GM12891 (cell line): Measurements from ENCODE around the gene AP1M1.

Source experiments
- DNase-seq: peaks from one replicate; pipeline ENCODE4 v3.0.0; 2011; ENCODE audit warnings: low spot score; ENCODE audit not compliant: insufficient read length
- FAIRE-seq: peaks from 2 replicates; lab custom pipeline; 2011; peaks lifted over from hg19 to GRCh38; lab: Jason Lieb, UNC
- PAX5 ChIP-seq: IDR thresholded peaks from 2 replicates; pipeline ENCODE4 v1.6.1; 2011; ENCODE audit warnings: low read length, moderate library complexity, mild to moderate bottlenecking; ENCODE audit not compliant: insufficient read depth, severe bottlenecking
- POLR2A ChIP-seq: IDR thresholded peaks from 2 replicates; pipeline ENCODE4 v1.6.1; 2011; ENCODE audit warnings: low read depth, low read length, control low read depth
- POLR2AphosphoS5 ChIP-seq: IDR thresholded peaks from 2 replicates; pipeline ENCODE4 v1.6.1; 2011; ENCODE audit warnings: low read depth, low read length, control low read depth
- POU2F2 ChIP-seq: IDR thresholded peaks from 2 replicates; pipeline ENCODE4 v1.6.1; 2011; ENCODE audit warnings: low read depth, mild to moderate bottlenecking, control low read depth, low read length, moderate library complexity
- SPI1 ChIP-seq: IDR thresholded peaks from 2 replicates; pipeline ENCODE4 v1.6.1; 2011; ENCODE audit warnings: low read depth, low read length, control low read depth
- TAF1 ChIP-seq: IDR thresholded peaks from 2 replicates; pipeline ENCODE4 v1.6.1; 2011; ENCODE audit warnings: low read depth, low read length, control low read depth

AP1M1 gene

GRCh38 chr19:16216744-16217670 is 19.3 kb downstream of the AP1M1 start:
- FAIRE-seq: no peak

GRCh38 chr19:16217716-16218451 is 20.2 kb downstream of the AP1M1 start:
- TF ChIP-seq POLR2A (no peak), POU2F2 (no peak), TAF1 (no peak), PAX5 (no peak), POLR2AphosphoS5 (no peak), SPI1 (no peak)
- FAIRE-seq (no peak), DNase-seq (no peak)

More at GRCh38 chr19:16216744-16217670, 19.3 kb downstream of the AP1M1 start:
- DNase-seq: no peak
- no peak for TF ChIP-seq POLR2AphosphoS5
- no peak for TF ChIP-seq PAX5
- TF ChIP-seq POU2F2: no peak
- TF ChIP-seq SPI1: no peak
- no peak for TF ChIP-seq POLR2A
- no peak for TF ChIP-seq TAF1

- peak; percentile 65 for FAIRE-seq
- no peak for DNase-seq
- TF ChIP-seq PAX5 (no peak), POLR2A (no peak), TAF1 (no peak), POLR2AphosphoS5 (no peak), POU2F2 (no peak), SPI1 (no peak)
Measured at GRCh38 chr19:16218851-16219250, 21.1 kb downstream of the AP1M1 start.

GRCh38 chr19:16222806-16223205 is 25.1 kb downstream of the AP1M1 start:
- FAIRE-seq (peak; percentile 55), DNase-seq (no peak)
- TF ChIP-seq SPI1 (no peak), POU2F2 (no peak), POLR2A (no peak), POLR2AphosphoS5 (no peak), TAF1 (no peak), PAX5 (no peak)

- TF ChIP-seq POU2F2: no peak
- FAIRE-seq (no peak), DNase-seq (no peak)
Measured at GRCh38 chr19:16223746-16224145, 26.0 kb downstream of the AP1M1 start.

GRCh38 chr19:16224293-16225045 is 26.8 kb downstream of the AP1M1 start:
- DNase-seq (peak; percentile 0), FAIRE-seq (no peak)
- TF ChIP-seq TAF1 (no peak), POLR2AphosphoS5 (no peak), POLR2A (no peak), SPI1 (no peak), POU2F2 (no peak), PAX5 (no peak)

- FAIRE-seq: no peak
- TF ChIP-seq PAX5 (no peak), POLR2AphosphoS5 (no peak)
- DNase-seq: no peak
Measured at GRCh38 chr19:16225279-16226183, 27.8 kb downstream of the AP1M1 start.

- no peak for FAIRE-seq
- no peak for DNase-seq
- TF ChIP-seq SPI1 (no peak), POU2F2 (no peak), PAX5 (no peak), TAF1 (no peak), POLR2A (no peak), POLR2AphosphoS5 (no peak)
Measured at GRCh38 chr19:16226184-16226591, 28.5 kb downstream of the AP1M1 start.
